ENCODE data around the gene GHSR.

- TF ChIP-seq POLR2A (IDR thresholded peaks at IDR 0.05): no peak
- TF ChIP-seq, protein P1, sequence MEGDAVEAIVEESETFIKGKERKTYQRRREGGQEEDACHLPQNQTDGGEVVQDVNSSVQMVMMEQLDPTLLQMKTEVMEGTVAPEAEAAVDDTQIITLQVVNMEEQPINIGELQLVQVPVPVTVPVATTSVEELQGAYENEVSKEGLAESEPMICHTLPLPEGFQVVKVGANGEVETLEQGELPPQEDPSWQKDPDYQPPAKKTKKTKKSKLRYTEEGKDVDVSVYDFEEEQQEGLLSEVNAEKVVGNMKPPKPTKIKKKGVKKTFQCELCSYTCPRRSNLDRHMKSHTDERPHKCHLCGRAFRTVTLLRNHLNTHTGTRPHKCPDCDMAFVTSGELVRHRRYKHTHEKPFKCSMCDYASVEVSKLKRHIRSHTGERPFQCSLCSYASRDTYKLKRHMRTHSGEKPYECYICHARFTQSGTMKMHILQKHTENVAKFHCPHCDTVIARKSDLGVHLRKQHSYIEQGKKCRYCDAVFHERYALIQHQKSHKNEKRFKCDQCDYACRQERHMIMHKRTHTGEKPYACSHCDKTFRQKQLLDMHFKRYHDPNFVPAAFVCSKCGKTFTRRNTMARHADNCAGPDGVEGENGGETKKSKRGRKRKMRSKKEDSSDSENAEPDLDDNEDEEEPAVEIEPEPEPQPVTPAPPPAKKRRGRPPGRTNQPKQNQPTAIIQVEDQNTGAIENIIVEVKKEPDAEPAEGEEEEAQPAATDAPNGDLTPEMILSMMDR (IDR thresholded peaks at IDR 0.05): no peak
Measured at GRCh38 chr3:172448661-172449465, 607 bp upstream of the GHSR start.

Measured in thyroid gland (tissue), 4 donors.